IPS-18c (cell line): Measurements from ENCODE around the gene NPC1L1.
"Not testable (repeated sequence)": the region's sequence is repeated elsewhere in the genome, so short reads cannot be mapped to it uniquely, and the experiment has no call there.

Experiments
- H3K4me3 ChIP-seq: 2 replicates; pipeline ENCODE4 v1.7.0; 2013; ENCODE audit warnings: low read depth, mild to moderate bottlenecking, low read length, moderate library complexity; ENCODE audit not compliant: insufficient read depth
- H3K9me3 ChIP-seq: one replicate; pipeline ENCODE4 v1.6.1; 2013; ENCODE audit warnings: mild to moderate bottlenecking, low read length, moderate library complexity; ENCODE audit not compliant: control insufficient read depth, insufficient read depth

Gene NPC1L1

GRCh38 chr7:44522315-44522714 is 18.8 kb downstream of the NPC1L1 start:
- Histone ChIP-seq H3K4me3 (no peak overlapping the region), H3K9me3 (no peaks in the 10 kb centered on the region)

DNA sequence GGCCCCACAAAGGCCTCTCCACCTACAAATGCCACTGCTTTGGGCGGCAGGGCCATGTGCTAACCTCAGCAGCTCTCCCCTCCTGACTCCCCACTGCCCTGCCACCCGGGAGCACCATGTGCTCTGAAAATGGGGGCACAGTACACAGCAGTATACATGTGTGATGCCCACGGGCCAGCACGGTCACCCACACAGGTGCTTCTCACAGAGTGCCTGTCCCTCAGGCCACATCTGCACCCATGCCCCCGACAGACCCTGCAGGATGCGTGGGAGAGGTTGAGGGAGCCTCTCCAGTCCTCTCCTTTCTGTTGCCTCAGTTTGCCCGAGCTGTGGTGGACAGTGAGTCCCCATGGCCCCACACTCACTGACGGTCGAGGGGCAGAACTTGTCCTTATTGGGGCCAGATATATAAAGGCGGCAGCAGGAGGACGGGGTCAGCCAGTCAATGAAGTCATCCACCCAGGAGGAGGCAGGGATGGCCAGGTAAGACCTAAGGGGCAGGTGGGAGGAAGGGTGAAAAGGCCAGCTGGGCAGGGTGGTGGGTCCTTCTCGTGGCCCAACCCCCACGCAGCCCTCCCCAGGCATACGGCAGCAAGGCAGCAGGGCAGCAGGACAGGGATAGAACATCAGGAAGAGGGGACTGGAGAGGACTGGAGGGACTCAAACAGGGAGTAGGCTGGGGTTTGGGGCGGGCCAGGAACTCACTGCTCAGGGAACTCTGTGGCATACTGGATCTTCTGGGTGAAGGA is 19.6 kb downstream of the NPC1L1 start:
- Histone ChIP-seq H3K4me3 (no peak overlapping the region), H3K9me3 (no peaks in the 10 kb centered on the region)

DNA sequence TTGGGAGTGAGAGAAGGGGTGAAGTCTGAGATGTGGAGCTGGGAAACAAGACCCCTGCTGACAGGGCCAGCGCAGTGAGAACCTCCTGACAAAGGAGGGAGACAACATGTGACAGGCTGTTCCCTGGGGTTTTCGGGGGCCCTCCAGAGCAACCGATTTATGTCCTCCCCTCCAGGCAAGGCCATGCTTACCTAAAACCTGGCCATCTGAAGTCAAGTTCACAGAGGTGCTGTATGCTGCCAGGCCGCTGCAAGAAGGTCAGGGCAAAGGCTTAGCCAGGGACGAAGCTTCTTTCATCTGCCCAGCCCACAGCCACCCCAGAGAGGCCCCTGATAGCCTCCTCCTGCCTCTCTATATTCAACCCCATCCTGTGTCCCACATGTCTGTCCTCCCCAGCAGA is 20.6 kb downstream of the NPC1L1 start:
- no peak overlapping the region for H3K4me3 ChIP-seq
- H3K9me3 ChIP-seq: no peaks in the 10 kb centered on the region

DNA sequence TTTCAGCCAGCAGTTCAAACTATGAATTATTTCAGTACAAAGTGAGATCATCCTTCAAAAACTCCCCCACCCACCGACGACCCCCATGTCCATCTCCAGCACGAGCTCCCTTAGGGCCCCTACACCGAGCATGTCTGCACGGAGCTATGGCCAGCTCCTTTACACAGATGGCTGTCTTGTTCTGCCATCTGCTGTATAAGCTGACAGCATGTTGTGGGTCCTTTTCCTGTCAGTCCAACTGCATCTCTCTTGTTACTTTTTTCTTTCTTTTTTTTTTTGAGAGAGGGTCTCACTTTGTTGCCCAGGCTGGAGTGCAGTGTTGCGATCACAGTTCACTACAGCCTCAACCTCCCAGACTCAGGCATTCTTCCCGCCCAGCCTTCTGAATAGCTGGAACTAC is 21.6 kb downstream of the NPC1L1 start:
- Histone ChIP-seq H3K4me3 (no peak overlapping the region), H3K9me3 (no peaks in the 10 kb centered on the region)

DNA sequence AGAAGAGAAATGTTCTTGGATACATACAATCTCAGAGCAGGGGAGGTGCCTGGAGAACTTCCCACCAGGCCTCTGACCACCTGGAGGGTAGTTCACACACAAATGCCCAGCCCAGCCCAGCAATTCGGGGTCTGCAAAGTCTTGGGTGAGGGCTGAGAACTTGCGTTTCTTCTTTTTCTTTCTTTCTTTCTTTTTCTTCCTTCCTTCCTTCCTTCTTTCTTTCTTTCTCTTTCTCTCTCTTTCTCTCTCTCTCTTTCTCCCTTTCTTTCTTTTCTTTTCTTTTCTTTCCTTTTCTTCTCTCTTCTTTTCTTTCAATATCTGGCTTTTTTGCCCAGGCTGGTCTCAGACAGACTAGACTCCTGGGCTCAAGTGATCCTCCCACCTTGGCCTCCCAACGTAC is 22.4 kb downstream of the NPC1L1 start:
- no peaks in the 10 kb centered on the region for H3K9me3 ChIP-seq
- H3K4me3 ChIP-seq: no peak overlapping the region

GRCh38 chr7:44517175-44517574 is 24.0 kb downstream of the NPC1L1 start:
- Histone ChIP-seq H3K4me3 (no peak overlapping the region), H3K9me3 (no peaks in the 10 kb centered on the region)

- H3K9me3 ChIP-seq: no peaks in the 10 kb centered on the region
Observed at GRCh38 chr7:44515590-44516268, 25.4 kb downstream of the NPC1L1 start.

DNA sequence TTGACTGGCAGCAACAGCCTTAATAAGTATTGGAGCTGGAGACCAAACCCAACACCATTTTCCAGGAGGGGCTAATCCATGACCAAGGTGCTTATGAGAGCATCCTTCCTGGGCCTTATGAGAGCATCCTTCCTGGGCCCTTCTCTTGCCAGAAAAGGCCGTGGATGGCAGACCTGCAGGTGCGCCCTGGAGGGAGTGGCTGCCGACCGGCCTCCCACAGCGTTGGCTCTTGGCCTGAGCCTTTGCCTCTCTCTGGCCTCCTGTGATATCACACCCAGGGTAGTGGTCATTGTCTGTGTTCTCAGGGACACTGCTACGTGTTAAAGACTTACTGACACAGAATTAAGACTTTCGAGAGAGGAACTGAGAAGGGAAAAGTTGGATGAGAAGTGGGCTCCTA is 28.4 kb downstream of the NPC1L1 start:
- Histone ChIP-seq H3K9me3 (no peaks in the 10 kb centered on the region), H3K4me3 (no peak overlapping the region)

More at GRCh38 chr7:44515590-44516268, 25.4 kb downstream of the NPC1L1 start:
- no peak overlapping the region for H3K4me3 ChIP-seq

- Histone ChIP-seq H3K4me3 (no peak overlapping the region), H3K9me3 (no peaks in the 10 kb centered on the region)
Observed at GRCh38 chr7:44511863-44512468, 29.2 kb downstream of the NPC1L1 start.

- H3K9me3 ChIP-seq: no peaks in the 10 kb centered on the region
Observed at GRCh38 chr7:44511236-44511635, 29.9 kb downstream of the NPC1L1 start.

GRCh38 chr7:44508328-44509030 is 32.7 kb downstream of the NPC1L1 start:
- H3K4me3 ChIP-seq: no peak overlapping the region
- no peaks in the 10 kb centered on the region for H3K9me3 ChIP-seq

More at GRCh38 chr7:44511236-44511635, 29.9 kb downstream of the NPC1L1 start:
- H3K4me3 ChIP-seq: no peak overlapping the region

DNA sequence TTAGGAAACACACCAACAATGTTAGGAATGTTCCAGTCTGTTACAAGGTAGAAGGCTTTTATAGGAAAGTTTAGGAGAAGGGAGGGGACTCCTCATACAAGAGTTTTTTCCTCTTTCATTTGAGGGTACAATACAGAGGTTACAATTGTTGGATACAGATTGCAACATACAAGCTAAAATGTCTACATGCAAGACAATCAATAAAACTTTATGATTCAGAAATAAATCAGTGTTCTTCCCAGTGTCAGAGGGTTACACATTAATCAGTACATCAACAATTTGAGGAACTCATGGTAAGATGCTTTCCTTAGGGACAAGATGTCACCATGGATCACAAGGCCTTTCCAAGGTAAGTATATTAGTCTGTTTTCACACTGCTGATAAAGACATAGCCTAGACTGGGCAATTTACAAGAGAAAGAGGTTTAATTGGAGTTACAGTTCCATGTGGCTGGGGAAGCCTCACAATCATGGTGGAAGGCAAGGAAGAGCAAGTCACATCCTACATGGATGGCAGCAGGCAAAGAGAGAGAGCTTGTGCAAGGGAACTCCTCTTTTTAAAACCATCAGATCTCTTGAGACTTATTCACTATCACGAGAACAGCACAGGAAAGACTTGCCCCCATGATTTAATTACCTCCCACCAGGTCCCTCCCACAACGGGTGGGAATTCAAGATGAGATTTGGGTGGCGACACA is 34.4 kb downstream of the NPC1L1 start:
- not testable (repeated sequence) for H3K9me3 ChIP-seq, H3K4me3 ChIP-seq

- Histone ChIP-seq H3K4me3 (no peak overlapping the region), H3K9me3 (no peaks in the 10 kb centered on the region)
Observed at GRCh38 chr7:44505595-44505994, 35.5 kb downstream of the NPC1L1 start.

DNA sequence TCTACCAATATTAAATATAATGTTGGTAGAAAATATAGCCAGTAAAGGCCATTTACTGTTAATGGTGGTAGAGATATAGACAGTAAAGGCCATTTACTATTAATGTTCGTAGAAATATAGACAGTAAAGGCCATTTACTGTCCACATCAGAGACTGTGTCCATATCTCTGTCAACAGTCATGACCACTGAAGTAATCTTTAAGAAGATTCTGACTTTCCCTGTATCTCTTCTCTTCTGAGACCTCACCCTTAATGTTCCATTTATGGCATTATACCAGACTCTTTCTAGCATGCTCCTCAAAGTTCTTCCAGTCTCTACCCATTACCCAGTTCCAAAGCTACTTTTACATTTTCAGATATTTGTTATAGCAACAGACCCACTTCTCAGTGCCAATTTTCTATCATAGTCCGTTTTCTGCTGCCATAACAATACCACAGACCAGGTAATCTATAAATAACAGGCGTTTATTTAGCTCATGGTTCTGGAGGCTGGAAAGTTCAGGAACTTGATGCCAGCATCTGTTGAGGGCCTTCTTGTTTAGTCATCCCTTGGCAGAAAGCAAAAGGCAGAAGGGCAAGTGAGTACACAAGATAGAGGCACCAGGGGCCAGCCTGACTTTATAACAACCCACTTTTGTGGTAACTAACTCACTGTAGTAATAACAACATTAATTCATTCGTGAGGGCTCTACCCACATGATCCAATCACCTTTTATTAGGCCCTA is 42.7 kb downstream of the NPC1L1 start:
- Histone ChIP-seq H3K9me3 (no peaks in the 10 kb centered on the region), H3K4me3 (no peak overlapping the region)

- Histone ChIP-seq H3K4me3 (no peak overlapping the region), H3K9me3 (no peaks in the 10 kb centered on the region)
Observed at GRCh38 chr7:44497155-44498027, 43.7 kb downstream of the NPC1L1 start.

- no peak overlapping the region for H3K4me3 ChIP-seq
- H3K9me3 ChIP-seq: no peaks in the 10 kb centered on the region
Observed at GRCh38 chr7:44496385-44496784, 44.7 kb downstream of the NPC1L1 start.
